ENCODE data around the gene PLPPR5.
"Not testable (repeated sequence)": the region's sequence is repeated elsewhere in the genome, so short reads cannot be mapped to it uniquely, and the experiment has no call there.

Gene PLPPR5

GRCh38 chr1:98887507-98887906 is 117.2 kb downstream of the PLPPR5 start:
- H3K36me3 ChIP-seq (ENCODE audit: low read length): no peaks in the 10 kb centered on the region
- no peaks in the 10 kb centered on the region for H3K9me3 ChIP-seq (ENCODE audit: insufficient read depth, low read length)
- H3K9me2 ChIP-seq (replicated peaks; ENCODE audit: insufficient read depth, low read length): no peaks in the 10 kb centered on the region
- H3K79me2 ChIP-seq (ENCODE audit: insufficient read depth, low read length): no peaks in the 10 kb centered on the region
- no peak overlapping the region for H2AFZ ChIP-seq (ENCODE audit: low read depth, low read length, severe bottlenecking)
- H3K9ac ChIP-seq (ENCODE audit: low read length): no peak overlapping the region
- H3K27ac ChIP-seq (ENCODE audit: low read depth, low read length): no peak overlapping the region
- H4K20me1 ChIP-seq (ENCODE audit: low read depth, low read length): no peaks in the 10 kb centered on the region
- no peak overlapping the region for H3K4me2 ChIP-seq (ENCODE audit: low read depth, low read length, poor library complexity, severe bottlenecking)
- no peak overlapping the region for H3K4me3 ChIP-seq (ENCODE audit: insufficient read depth, low read length, poor library complexity, severe bottlenecking)
- H3F3A ChIP-seq (ENCODE audit: insufficient read depth): no peaks in the 10 kb centered on the region
- H3K27me3 ChIP-seq (ENCODE audit: low read length): no peaks in the 10 kb centered on the region
- no peak for TF ChIP-seq EZH2phosphoT487 (conservative IDR thresholded peaks at IDR 0.05; ENCODE audit: low read length)
- TF ChIP-seq CTCF (IDR thresholded peaks at IDR 0.05; ENCODE audit: insufficient read depth, low read length, poor library complexity, severe bottlenecking): no peak

GRCh38 chr1:98884864-98885263 is 119.8 kb downstream of the PLPPR5 start:
- H3K9me2 ChIP-seq (replicated peaks; ENCODE audit: insufficient read depth, low read length): no peaks in the 10 kb centered on the region
- H3K9ac ChIP-seq (ENCODE audit: low read length): no peak overlapping the region
- TF ChIP-seq EZH2phosphoT487 (conservative IDR thresholded peaks at IDR 0.05; ENCODE audit: low read length) (no peak), CTCF (IDR thresholded peaks at IDR 0.05; ENCODE audit: insufficient read depth, low read length, poor library complexity, severe bottlenecking) (no peak)
- no peak overlapping the region for H2AFZ ChIP-seq (ENCODE audit: low read depth, low read length, severe bottlenecking)
- H3K79me2 ChIP-seq (ENCODE audit: insufficient read depth, low read length): no peaks in the 10 kb centered on the region
- H3K4me2 ChIP-seq (ENCODE audit: low read depth, low read length, poor library complexity, severe bottlenecking): no peak overlapping the region
- no peaks in the 10 kb centered on the region for H4K20me1 ChIP-seq (ENCODE audit: low read depth, low read length)
- H3K27me3 ChIP-seq (ENCODE audit: low read length): no peaks in the 10 kb centered on the region
- H3K4me3 ChIP-seq (ENCODE audit: insufficient read depth, low read length, poor library complexity, severe bottlenecking): no peak overlapping the region
- no peaks in the 10 kb centered on the region for H3K36me3 ChIP-seq (ENCODE audit: low read length)
- no peaks in the 10 kb centered on the region for H3F3A ChIP-seq (ENCODE audit: insufficient read depth)
- H3K9me3 ChIP-seq (ENCODE audit: insufficient read depth, low read length): no peaks in the 10 kb centered on the region
- H3K27ac ChIP-seq (ENCODE audit: low read depth, low read length): no peak overlapping the region

GRCh38 chr1:98881901-98882300 is 122.8 kb downstream of the PLPPR5 start:
- H3K27ac ChIP-seq (ENCODE audit: low read depth, low read length): no peak overlapping the region
- no peaks in the 10 kb centered on the region for H3K79me2 ChIP-seq (ENCODE audit: insufficient read depth, low read length)
- H3K4me2 ChIP-seq (ENCODE audit: low read depth, low read length, poor library complexity, severe bottlenecking): no peak overlapping the region
- no peaks in the 10 kb centered on the region for H3K9me3 ChIP-seq (ENCODE audit: insufficient read depth, low read length)
- TF ChIP-seq CTCF (IDR thresholded peaks at IDR 0.05; ENCODE audit: insufficient read depth, low read length, poor library complexity, severe bottlenecking): no peak
- no peak for TF ChIP-seq EZH2phosphoT487 (conservative IDR thresholded peaks at IDR 0.05; ENCODE audit: low read length)
- H4K20me1 ChIP-seq (ENCODE audit: low read depth, low read length): no peaks in the 10 kb centered on the region
- H3F3A ChIP-seq (ENCODE audit: insufficient read depth): no peaks in the 10 kb centered on the region
- no peak overlapping the region for H2AFZ ChIP-seq (ENCODE audit: low read depth, low read length, severe bottlenecking)
- no peaks in the 10 kb centered on the region for H3K9me2 ChIP-seq (replicated peaks; ENCODE audit: insufficient read depth, low read length)
- no peaks in the 10 kb centered on the region for H3K36me3 ChIP-seq (ENCODE audit: low read length)
- no peaks in the 10 kb centered on the region for H3K27me3 ChIP-seq (ENCODE audit: low read length)
- H3K4me3 ChIP-seq (ENCODE audit: insufficient read depth, low read length, poor library complexity, severe bottlenecking): no peak overlapping the region
- no peak overlapping the region for H3K9ac ChIP-seq (ENCODE audit: low read length)

GRCh38 chr1:98881234-98881633 is 123.4 kb downstream of the PLPPR5 start:
- not testable (repeated sequence) for H3K9me3 ChIP-seq (ENCODE audit: insufficient read depth, low read length); H3K27ac ChIP-seq (ENCODE audit: low read depth, low read length); H2AFZ ChIP-seq (ENCODE audit: low read depth, low read length, severe bottlenecking); H3K27me3 ChIP-seq (ENCODE audit: low read length); H3K36me3 ChIP-seq (ENCODE audit: low read length); H3K9me2 ChIP-seq (replicated peaks; ENCODE audit: insufficient read depth, low read length); H3K4me3 ChIP-seq (ENCODE audit: insufficient read depth, low read length, poor library complexity, severe bottlenecking); H3F3A ChIP-seq (ENCODE audit: insufficient read depth); H3K79me2 ChIP-seq (ENCODE audit: insufficient read depth, low read length); H4K20me1 ChIP-seq (ENCODE audit: low read depth, low read length); H3K4me2 ChIP-seq (ENCODE audit: low read depth, low read length, poor library complexity, severe bottlenecking); H3K9ac ChIP-seq (ENCODE audit: low read length)

Data from SU-DHL-6 (cell line).